HL-60 (cell line): ENCODE results near the gene TXNDC9.

Experiments used
- POLR2AphosphoS5 ChIP-seq: IDR thresholded peaks from 2 replicates; pipeline ENCODE4 v1.6.1; 2012; ENCODE audit warnings: low read depth
- SPI1 ChIP-seq: IDR thresholded peaks from 2 replicates; pipeline ENCODE4 v1.6.1; 2012; ENCODE audit warnings: low read depth, mild to moderate bottlenecking, borderline replicate concordance
- TF ChIP-seq, protein P1 (sequence below): IDR thresholded peaks from one replicate; pipeline ENCODE4 v1.5.1; 2011; ENCODE audit warnings: low read length, control low read depth, inconsistent platforms; ENCODE audit not compliant: insufficient read depth

DNA sequence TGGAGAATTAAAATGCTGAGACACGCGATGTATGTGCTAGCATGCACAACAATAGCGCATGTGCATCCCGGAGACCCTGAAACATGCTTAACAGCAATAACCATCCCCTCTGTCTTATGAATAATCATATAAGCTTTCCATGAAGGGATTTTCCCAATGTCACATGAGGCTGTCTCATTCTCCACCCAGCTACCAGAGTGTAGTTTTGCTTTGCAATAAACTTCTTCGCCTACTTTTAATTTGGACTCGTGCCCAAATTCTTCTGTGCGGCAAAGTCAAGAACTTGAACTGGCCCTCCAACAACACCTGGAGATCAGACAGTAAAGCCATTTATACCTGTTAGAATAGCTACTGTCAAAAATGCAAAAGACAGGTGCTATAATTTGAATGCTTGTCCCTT is 50.6 kb downstream of the TXNDC9 start:
- TF ChIP-seq, protein P1, sequence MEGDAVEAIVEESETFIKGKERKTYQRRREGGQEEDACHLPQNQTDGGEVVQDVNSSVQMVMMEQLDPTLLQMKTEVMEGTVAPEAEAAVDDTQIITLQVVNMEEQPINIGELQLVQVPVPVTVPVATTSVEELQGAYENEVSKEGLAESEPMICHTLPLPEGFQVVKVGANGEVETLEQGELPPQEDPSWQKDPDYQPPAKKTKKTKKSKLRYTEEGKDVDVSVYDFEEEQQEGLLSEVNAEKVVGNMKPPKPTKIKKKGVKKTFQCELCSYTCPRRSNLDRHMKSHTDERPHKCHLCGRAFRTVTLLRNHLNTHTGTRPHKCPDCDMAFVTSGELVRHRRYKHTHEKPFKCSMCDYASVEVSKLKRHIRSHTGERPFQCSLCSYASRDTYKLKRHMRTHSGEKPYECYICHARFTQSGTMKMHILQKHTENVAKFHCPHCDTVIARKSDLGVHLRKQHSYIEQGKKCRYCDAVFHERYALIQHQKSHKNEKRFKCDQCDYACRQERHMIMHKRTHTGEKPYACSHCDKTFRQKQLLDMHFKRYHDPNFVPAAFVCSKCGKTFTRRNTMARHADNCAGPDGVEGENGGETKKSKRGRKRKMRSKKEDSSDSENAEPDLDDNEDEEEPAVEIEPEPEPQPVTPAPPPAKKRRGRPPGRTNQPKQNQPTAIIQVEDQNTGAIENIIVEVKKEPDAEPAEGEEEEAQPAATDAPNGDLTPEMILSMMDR, result no peak
- TF ChIP-seq POLR2AphosphoS5, result no peak
- TF ChIP-seq SPI1, result no peak
